Urinary bladder (tissue), 4 donors: Measurements from ENCODE around the gene ABCG1. TPM values are rescaled to one million over a fixed set of nuclear protein-coding genes. Genes with fewer than 3 reads are reported as not detected.

Experiments
- DNase-seq: peaks from one replicate; pipeline ENCODE4 v3.0.0-alpha.2; 2015; ENCODE audit errors: extremely low spot score
- H3K27ac ChIP-seq: one replicate; pipeline ENCODE4 v1.5.1; 2013; ENCODE audit warnings: low read depth, mild to moderate bottlenecking, moderate library complexity
- H3K36me3 ChIP-seq: one replicate; pipeline ENCODE4 v1.6.1; 2013; ENCODE audit warnings: mild to moderate bottlenecking, moderate library complexity; ENCODE audit not compliant: insufficient read depth
- H3K4me1 ChIP-seq: one replicate; pipeline ENCODE4 v1.6.1; 2013; ENCODE audit warnings: mild to moderate bottlenecking, moderate library complexity; ENCODE audit not compliant: insufficient read depth
- H3K4me3 ChIP-seq: one replicate; pipeline ENCODE4 v1.5.1; 2013; ENCODE audit warnings: low read depth, low read length
- WGBS: extraction: QIAGEN DNeasy Blood & Tissue Kit; methylation state at CpG from one replicate; pipeline ENCODE4 v1.1.7; 2013; 5-methylcytosine and 5-hydroxymethylcytosine counted together
- polyA plus RNA-seq: library from polyadenylated mRNA; stranded (reverse); fragments of 200-250 nt; gene quantifications from one replicate; pipeline ENCODE4 v1.2.3, GENCODE V29; 2013
- total RNA-seq: library from RNA; depleted of rRNA; stranded (reverse); fragments of >200 nt; gene quantifications from one replicate; pipeline ENCODE4 v1.2.3, GENCODE V29; 2014
- donor health status: healthy with polysubstance abuse.
- donor health status: healthy.

ABCG1 gene
- total and polyA plus RNA-seq, 2 donors: 12.7 to 16.3 TPM

DNA sequence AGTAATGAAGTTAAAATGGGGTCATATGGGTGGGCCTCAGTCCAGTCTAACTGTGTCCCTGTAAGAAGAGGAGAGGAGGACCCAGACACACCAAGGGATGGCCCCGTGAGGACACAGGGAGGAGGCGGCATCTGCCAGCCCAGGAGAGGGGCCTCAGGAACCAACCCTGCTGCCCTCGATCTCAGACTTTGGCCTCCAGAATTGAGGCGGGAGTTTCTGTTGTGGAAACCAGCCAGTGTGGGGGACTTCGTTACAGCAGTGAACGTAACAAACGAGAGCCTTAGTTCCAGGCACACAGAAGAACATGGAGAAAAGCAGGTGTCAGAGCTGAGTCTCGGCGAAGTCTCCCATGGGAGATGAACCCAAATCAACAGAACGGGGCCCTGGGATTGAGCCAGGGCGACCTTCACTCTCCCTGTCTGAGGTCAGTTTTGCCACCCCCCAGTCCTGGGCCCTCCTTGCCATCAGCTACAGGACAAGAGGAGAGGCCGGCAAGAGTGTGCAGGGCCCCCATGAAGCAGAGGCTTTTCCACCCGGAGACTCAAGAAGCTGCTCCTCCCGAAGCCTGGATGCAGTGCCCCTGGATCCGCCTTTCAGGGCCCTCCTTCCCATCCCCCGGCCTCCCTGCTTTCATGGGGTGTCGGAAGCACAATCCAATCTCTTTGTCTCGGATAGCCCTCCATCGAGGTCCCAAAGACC is 59.7 kb downstream of the ABCG1 start:
- no peaks in the 10 kb centered on the region for H3K36me3 ChIP-seq
- 88% methylated on average over 19 of the region's 19 CpGs for WGBS
- no peaks in the 10 kb centered on the region for H3K4me1 ChIP-seq
- no peak overlapping the region for H3K4me3 ChIP-seq
- DNase-seq: no peak
- H3K27ac ChIP-seq: no peak overlapping the region

DNA sequence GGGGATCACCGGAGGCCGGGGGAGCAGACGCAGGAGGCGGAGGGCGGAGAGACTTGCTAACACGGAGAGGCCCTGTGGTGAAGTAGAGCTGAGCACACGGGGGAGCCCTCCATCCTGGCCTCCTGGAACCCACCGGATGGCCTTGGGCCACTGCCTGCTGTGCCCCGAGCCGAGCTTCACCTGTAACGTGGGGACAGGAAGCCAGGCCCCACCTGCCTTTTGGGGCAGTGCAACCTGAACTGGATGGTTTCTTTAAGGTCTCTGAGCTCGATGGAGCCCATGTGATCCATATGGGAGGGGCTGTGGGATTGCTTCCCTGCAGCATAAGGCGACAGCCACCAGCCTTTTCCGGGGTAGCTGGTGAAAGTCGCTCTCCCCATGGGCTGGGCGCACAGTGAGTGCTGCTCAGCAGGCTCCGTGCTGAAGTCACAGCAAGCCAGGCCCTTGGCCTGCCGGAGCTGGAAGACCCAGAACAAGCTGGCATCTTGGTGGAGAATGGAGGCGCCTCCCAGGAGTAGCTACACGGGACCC is 60.5 kb downstream of the ABCG1 start:
- 85% methylated on average over 20 of the region's 20 CpGs for WGBS
- Histone ChIP-seq H3K36me3 (no peaks in the 10 kb centered on the region), H3K4me3 (no peak overlapping the region), H3K4me1 (no peaks in the 10 kb centered on the region), H3K27ac (no peak overlapping the region)
- no peak for DNase-seq

DNA sequence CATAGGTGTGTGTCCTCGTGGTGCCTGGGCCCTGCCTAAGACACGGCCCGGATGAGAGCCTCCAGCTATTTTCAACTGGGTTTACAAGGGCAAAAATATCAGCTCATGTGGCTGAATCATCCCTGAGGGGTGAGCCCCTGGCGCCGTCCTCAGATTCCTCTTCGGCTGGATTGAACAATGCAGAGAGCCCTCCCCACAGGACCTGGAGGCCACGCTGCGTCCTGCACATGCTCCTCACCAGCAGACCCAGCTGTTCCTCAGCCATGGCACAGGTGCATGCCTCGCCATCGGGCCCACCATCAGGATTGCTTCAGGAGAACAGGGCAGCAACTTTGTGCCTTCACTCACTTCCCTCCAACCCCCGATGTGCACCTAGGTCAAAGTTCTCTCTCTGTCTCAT is 60.9 kb downstream of the ABCG1 start:
- no peaks in the 10 kb centered on the region for H3K36me3 ChIP-seq
- no peak for DNase-seq

DNA sequence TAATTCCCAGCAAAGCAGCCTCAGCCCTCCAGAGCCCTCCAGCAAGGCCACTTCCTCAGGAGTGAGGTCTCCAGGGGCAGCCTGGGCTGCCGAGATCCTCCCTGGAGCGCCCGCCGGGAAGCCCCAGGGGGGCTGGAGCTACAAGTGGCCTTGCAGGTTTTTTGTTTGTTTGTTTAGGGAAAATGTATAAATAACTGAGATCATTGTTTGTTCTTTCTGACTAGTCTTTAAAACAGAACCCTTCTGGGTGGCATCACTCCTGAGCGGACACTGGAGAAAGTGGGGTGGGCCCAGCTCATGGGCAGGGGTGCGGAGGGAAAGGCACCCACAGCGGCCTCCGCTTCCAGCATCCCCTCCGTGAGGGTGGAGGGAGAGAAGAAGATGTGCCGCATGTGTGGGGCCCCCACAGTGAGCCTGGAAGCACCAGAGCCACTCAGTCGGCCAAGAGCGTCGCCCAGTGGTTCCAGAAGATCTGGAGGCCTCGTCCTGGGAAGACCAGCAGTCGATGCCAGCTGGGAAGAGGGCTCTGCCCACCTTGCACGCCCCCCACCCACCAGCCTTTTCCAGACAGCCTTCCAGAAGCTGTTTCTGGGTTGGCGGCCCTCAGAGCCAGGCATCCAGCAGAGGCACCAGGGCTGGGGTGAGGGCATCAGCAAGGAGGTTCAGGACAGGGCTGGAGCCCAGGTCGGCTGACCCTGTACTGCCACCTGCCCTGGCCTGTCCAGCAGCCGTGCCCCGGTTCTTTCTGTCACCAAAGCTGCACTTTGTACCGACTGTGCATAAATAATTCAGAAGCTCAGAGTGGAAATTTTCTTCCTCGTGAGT is 61.6 kb downstream of the ABCG1 start:
- Histone ChIP-seq H3K27ac (no peak overlapping the region), H3K4me1 (no peaks in the 10 kb centered on the region), H3K4me3 (no peak overlapping the region), H3K36me3 (no peaks in the 10 kb centered on the region)
- DNase-seq: no peak
- WGBS: 87% methylated on average over 22 of the region's 22 CpGs

More for the DNA sequence above, 60.9 kb downstream of the ABCG1 start:
- Histone ChIP-seq H3K4me1 (no peaks in the 10 kb centered on the region), H3K4me3 (no peak overlapping the region), H3K27ac (no peak overlapping the region)
- WGBS: 81% methylated on average over 11 of the region's 11 CpGs

DNA sequence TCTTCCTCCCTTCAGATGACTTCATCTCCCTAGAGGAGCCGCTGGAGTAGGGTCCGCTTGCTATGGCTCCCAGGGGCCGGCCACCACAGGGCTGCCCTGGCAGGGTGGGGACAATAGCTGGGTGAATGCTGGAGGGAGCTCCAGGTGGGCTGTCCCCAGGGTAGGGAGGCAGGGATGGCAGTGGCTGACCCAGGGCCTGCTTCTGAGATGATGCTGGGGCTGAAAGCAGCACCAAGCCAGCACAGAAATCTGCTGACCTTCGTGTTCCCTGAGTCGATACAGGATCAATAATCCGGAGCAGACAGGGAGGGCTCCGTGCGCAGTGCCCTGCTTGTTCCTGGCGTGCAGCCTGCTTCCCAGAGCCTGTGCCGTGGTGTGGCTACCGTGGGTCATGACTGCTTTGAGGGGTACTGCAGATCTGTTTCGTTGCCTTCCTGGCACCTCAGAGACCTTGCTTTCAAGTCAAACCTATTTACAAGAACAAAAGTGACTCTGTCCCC is 62.3 kb downstream of the ABCG1 start:
- WGBS: 84% methylated on average over 12 of the region's 12 CpGs
- Histone ChIP-seq H3K4me3 (no peak overlapping the region), H3K4me1 (no peaks in the 10 kb centered on the region), H3K36me3 (peaks cover 3% of the 10 kb centered on the region), H3K27ac (no peak overlapping the region)
- DNase-seq: no peak

DNA sequence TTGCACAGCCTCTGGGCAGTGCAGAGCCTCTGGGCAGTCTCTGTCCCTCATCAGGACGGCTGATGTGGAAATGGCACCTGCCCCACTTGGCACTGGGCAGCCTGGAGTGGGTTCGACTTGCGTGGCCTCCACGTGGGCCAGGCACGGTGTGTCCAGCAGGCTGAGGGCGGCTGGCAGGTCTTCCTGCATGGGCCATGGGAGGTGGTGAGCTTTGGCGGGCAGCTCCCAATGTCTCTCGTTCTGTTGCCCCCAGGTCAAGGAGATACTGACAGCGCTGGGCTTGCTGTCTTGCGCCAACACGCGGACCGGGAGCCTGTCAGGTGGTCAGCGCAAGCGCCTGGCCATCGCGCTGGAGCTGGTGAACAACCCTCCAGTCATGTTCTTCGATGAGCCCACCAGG is 63.1 kb downstream of the ABCG1 start:
- no peaks in the 10 kb centered on the region for H3K4me1 ChIP-seq
- no peak overlapping the region for H3K4me3 ChIP-seq
- 94% methylated on average over 18 of the region's 18 CpGs for WGBS
- peaks cover 3% of the 10 kb centered on the region for H3K36me3 ChIP-seq
- DNase-seq: no peak
- H3K27ac ChIP-seq: no peak overlapping the region

DNA sequence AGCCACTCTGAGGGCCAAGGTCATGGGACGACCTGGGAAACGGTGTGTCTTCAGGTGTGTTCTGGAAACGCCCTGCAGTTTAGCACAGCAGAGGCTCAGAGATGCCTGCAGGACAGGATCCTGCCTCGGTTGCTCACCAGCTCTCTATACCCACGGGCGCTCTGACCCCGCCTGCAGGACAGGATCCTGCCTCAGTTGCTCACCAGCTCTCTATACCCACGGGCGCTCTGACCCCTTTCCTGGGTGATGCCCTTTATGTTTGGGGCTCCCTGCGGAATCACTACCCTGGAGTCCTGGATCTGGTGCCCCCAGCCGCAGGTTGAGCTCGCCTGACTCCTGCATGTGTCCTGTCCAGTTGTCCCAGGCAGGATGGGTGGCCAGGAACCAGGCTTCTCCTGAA is 63.8 kb downstream of the ABCG1 start:
- Histone ChIP-seq H3K27ac (no peak overlapping the region), H3K4me3 (no peak overlapping the region), H3K36me3 (peaks cover 3% of the 10 kb centered on the region), H3K4me1 (no peaks in the 10 kb centered on the region)
- DNase-seq: no peak
- WGBS: 90% methylated on average over 12 of the region's 12 CpGs

DNA sequence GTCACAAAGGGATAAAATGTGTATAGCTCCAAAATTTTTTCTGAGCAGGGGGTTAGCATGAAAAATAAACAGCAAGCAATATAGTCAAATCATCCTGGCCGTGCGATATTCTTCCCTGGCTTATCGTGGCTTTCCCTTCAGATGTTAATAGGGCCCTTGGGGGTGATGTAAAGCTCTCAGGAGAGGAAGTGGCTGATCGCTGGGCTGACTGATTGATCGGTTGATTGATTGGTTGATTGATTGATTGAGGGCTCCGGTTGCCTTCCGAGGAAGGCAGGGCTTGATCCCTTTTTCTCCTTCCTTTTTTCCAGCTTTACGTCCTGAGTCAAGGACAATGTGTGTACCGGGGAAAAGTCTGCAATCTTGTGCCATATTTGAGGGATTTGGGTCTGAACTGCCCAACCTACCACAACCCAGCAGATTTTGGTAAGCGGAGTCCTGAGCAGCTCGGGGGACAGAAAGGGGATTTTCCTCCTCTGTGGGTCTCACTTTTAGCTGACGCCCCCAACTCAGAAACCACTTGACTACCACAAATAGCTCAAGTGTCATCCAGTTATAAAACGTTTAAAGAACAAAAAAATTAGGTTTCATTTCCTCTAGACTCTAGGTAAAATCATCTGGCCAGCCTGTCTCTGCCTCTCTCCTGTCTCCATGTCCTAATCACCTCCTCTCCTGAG is 66.8 kb downstream of the ABCG1 start:
- WGBS: 79% methylated on average over 13 of the region's 13 CpGs
- H3K4me3 ChIP-seq: no peak overlapping the region
- no peaks in the 10 kb centered on the region for H3K4me1 ChIP-seq
- peaks cover 3% of the 10 kb centered on the region for H3K36me3 ChIP-seq
- no peak overlapping the region for H3K27ac ChIP-seq
- no peak for DNase-seq

DNA sequence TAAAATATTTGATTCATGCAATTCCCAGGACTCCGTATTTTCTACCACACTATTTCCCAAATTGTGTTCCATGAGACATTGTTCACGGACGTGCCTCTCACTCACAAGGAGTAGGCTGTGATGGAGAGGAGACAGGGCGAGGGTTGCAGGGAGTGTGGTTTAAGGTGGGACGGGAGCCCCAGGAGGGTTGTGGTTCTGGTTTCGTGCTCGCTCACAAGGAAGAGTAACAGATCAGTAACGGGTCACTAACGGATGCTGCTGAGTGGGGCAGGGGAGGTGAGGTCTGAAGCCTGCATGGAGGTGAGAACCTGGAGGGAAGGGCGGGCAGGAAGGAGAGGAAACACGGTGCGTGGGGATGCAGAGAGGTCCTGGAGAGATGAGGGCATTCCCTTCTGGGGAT is 67.5 kb downstream of the ABCG1 start:
- peaks cover 3% of the 10 kb centered on the region for H3K36me3 ChIP-seq
- H3K4me1 ChIP-seq: no peaks in the 10 kb centered on the region
- H3K4me3 ChIP-seq: no peak overlapping the region
- DNase-seq: no peak
- WGBS: 90% methylated on average over 12 of the region's 12 CpGs
- H3K27ac ChIP-seq: no peak overlapping the region

DNA sequence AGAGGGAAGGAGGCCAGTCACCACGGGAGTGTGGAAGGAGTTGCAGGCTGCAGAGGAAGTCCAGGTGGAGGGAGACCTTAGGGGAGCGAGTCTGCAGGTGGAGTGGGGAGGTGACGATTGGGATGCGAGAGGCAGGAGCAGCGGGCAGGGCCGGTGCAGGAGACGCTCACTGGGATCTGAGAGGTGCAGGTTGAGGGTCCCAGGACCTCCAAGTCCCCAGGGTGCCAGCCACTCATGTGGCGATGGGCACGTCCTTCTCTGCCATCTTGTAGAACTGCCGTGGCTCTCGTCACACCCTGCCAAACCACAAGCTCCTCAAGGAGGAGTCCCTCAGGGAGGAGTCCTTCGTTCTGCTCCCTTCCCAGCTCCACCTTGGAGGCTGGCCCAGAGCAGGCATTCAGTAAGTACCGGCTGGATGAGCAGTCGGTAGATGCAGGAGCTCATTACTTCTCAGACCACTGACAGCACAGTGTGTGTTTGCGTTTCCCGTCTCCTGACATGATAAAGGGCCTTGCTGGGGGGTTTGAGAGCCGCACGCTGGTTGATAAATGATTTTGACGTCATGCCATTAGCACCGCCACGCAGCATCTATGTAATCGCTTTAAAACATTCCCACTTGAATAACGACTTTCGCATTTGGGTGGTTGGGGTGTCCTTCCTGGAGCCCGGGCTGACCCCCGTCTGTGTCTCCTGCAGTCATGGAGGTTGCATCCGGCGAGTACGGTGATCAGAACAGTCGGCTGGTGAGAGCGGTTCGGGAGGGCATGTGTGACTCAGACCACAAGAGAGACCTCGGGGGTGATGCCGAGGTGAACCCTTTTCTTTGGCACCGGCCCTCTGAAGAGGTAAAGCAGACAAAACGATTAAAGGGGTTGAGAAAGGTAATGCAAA is 68.5 kb downstream of the ABCG1 start:
- 88% methylated on average over 36 of the region's 36 CpGs for WGBS
- H3K36me3 ChIP-seq: peaks cover 3% of the 10 kb centered on the region

DNA sequence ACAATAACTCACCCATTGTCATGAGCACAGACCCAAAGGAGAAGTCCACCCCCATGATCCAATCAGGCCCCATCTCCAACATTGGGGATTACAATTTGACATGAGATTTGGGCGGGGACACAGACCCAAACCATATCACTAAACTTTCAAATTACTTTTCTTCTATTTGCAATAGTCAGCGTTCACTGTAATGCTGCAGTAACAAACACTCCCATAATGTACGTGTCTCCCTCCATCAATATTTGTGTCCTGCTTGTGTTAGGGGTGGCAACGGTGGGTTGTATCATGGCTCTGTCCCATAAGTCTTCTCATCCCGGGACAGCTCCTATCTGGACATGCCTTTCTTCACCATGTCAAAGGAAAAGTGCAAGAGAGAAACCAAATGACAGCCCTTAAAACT is 70.0 kb downstream of the ABCG1 start:
- Histone ChIP-seq H3K4me1 (no peaks in the 10 kb centered on the region), H3K27ac (no peak overlapping the region), H3K36me3 (peaks cover 4% of the 10 kb centered on the region), H3K4me3 (no peak overlapping the region)
- DNase-seq: no peak
- 91% methylated on average over 5 of the region's 5 CpGs for WGBS

More for the DNA sequence above, 68.5 kb downstream of the ABCG1 start:
- Histone ChIP-seq H3K4me1 (no peaks in the 10 kb centered on the region), H3K4me3 (no peak overlapping the region), H3K27ac (no peak overlapping the region)
- no peak for DNase-seq

DNA sequence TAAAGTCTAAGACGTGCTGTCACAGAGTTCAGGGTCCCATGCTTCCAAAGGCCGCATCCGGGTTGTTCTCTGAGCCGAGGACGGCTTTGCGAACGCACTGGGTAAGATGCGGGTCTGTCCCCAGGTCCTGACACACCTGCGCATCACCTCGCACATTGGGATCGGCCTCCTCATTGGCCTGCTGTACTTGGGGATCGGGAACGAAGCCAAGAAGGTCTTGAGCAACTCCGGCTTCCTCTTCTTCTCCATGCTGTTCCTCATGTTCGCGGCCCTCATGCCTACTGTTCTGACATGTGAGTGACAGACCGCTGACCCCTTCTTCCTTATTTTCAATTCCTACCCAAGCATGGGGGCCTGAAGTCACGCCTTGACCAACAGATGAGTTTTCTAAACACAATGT is 71.0 kb downstream of the ABCG1 start:
- no peak for DNase-seq
- 89% methylated on average over 18 of the region's 18 CpGs for WGBS

DNA sequence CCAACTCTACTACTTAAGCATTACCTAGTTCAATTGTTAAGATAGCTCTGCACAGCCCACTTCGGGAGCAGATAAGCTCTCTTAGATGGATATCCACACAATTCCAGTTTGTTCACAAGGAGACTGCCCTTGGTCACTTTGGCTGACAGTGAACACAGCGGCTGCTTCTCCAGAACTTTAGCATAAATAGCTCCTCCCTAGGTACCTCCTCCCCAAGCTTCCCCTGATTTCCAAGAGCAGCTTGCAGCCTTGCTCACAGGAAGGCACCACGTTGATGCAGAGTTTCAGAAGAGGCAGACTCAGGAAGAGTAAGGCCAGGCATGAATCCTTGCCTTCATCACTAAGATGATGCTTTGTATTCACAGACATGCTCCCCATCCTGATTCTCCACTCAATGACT is 71.6 kb downstream of the ABCG1 start:
- Histone ChIP-seq H3K36me3 (peaks cover 7% of the 10 kb centered on the region), H3K27ac (no peak overlapping the region), H3K4me1 (no peaks in the 10 kb centered on the region), H3K4me3 (no peak overlapping the region)
- DNase-seq: no peak
- WGBS: 39% methylated on average over 3 of the region's 3 CpGs

More for the DNA sequence above, 71.0 kb downstream of the ABCG1 start:
- Histone ChIP-seq H3K4me1 (no peaks in the 10 kb centered on the region), H3K27ac (no peak overlapping the region), H3K4me3 (no peak overlapping the region), H3K36me3 (peaks cover 7% of the 10 kb centered on the region)
